GM10248 (cell line): Measurements from ENCODE around the gene EEF2K.

Experiments used
- CTCF ChIA-PET: fragments of 300-600 bp; sonication (Branson Sonifier 250); formaldehyde crosslinking; extraction: SDS; loops from one replicate; lab custom pipeline; 2021; ENCODE audit warnings: antibody characterized with exemption; lab: Yijun Ruan, JAX
- POLR2A ChIA-PET: fragments of 350-650 bp; sonication (Branson Sonifier 250); formaldehyde crosslinking; extraction: SDS; loops from one replicate; lab custom pipeline; 2020; ENCODE audit warnings: antibody characterized with exemption; lab: Yijun Ruan, JAX
- DNase-seq: peaks from one replicate; pipeline ENCODE4 v3.0.0; 2012; ENCODE audit errors: extremely low spot score
- TF ChIP-seq, protein P1 (sequence below): IDR thresholded peaks from 2 replicates; pipeline ENCODE4 v1.5.1; 2012; ENCODE audit warnings: mild to moderate bottlenecking, low read depth; ENCODE audit errors: extremely low read depth, missing control alignments, control extremely low read depth

EEF2K gene

DNA sequence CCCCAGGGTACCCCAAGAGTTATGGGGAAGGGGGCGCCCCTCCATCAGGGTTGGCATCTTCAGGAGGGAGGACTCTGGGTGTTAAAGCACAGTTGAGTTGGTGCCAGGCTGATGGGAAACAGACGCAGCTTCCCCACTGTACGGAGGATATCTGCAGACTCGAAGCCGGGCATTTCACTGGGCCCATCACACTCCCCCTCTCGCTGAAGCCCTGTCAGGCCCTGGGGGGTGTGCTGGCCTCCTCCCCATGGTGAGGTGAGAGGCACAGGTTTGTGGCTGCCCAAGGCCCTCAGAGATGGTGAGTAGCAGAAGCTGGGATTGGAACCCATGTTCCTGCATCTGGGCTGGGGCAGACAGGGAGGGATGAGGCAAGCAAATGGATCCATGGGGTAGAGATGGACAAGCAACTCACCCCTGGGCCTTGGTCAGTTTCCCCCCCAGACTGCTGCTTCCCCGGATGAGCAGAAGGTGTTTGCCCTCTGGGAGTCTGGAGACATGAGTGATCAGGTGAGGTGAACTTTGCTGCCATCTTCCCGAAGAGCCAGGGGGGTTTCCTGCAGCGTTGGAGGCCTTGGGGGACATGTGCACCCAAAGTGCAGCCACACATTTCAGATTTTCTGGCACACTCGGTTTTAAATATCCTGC is 122.1 kb downstream of the EEF2K start:
- ChIA-PET CTCF (interaction anchor here (0.7 to 1.0 kb wide), 2 partner anchors 10 to 18 kb away, joined by 3 to 4 read pairs; no protein-coding TSS in a partner anchor), POLR2A (no interaction called here)
- TF ChIP-seq, protein P1, sequence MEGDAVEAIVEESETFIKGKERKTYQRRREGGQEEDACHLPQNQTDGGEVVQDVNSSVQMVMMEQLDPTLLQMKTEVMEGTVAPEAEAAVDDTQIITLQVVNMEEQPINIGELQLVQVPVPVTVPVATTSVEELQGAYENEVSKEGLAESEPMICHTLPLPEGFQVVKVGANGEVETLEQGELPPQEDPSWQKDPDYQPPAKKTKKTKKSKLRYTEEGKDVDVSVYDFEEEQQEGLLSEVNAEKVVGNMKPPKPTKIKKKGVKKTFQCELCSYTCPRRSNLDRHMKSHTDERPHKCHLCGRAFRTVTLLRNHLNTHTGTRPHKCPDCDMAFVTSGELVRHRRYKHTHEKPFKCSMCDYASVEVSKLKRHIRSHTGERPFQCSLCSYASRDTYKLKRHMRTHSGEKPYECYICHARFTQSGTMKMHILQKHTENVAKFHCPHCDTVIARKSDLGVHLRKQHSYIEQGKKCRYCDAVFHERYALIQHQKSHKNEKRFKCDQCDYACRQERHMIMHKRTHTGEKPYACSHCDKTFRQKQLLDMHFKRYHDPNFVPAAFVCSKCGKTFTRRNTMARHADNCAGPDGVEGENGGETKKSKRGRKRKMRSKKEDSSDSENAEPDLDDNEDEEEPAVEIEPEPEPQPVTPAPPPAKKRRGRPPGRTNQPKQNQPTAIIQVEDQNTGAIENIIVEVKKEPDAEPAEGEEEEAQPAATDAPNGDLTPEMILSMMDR: no peak
- DNase-seq: no peak

DNA sequence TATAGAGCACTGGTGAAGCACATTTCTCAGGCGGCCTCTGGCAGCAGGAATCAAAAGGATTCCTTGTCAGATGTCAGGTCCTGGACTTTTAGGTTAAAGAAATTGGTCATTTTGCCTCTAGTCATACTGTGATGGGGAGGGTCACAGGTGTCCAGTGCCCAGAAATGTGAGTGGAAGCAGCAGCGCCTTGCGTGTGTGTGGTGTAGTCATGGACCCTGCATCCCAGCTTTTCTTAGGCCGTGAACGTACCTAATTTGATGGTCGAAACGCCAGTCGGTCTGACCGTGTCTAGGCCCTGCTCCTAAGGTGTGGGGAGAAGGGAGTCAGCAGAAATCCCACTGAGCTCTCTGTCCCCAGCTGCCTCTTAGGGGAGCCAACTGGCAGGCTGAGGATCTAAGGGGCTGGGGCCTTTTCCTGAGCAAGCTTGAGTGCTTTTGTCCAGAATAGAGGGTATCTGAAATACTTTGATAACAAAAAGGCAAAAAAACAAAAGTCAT is 123.2 kb downstream of the EEF2K start:
- CTCF ChIA-PET: interaction anchor here (0.8 to 2.1 kb wide), 5 partner anchors 8 to 31 kb away, joined by 3 to 9 read pairs (median 4); no protein-coding TSS in a partner anchor
- DNase-seq: no peak
- POLR2A ChIA-PET: interaction anchor here (0.6 kb wide), 1 partner anchor 12 kb away, joined by 8 read pairs; no protein-coding TSS in a partner anchor
- TF ChIP-seq, protein P1: no peak

DNA sequence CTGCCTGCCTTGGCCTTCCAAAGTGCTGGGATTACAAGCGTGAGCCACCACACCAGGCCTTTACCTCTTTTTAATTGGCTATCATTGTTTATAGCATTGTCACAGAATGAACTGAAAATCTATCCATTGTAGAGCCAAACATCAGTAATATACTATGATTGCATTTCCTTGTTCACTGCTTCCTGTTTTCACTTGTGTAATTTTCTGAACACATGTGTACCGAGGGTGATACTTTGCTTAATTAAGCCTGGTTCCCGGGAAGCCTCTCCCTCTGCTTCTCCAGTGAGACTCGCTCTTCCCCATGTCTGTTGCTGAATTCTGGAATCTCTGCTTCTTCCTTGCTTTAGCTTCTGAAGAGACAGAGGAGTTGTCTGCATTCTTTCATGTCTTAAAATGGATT is 124.2 kb downstream of the EEF2K start:
- CTCF ChIA-PET: interaction anchor here (0.8 to 2.1 kb wide), 4 partner anchors 9 to 32 kb away, joined by 3 to 9 read pairs (median 3); no protein-coding TSS in a partner anchor
- TF ChIP-seq, protein P1: no peak
- DNase-seq: no peak
- POLR2A ChIA-PET: no interaction called here

DNA sequence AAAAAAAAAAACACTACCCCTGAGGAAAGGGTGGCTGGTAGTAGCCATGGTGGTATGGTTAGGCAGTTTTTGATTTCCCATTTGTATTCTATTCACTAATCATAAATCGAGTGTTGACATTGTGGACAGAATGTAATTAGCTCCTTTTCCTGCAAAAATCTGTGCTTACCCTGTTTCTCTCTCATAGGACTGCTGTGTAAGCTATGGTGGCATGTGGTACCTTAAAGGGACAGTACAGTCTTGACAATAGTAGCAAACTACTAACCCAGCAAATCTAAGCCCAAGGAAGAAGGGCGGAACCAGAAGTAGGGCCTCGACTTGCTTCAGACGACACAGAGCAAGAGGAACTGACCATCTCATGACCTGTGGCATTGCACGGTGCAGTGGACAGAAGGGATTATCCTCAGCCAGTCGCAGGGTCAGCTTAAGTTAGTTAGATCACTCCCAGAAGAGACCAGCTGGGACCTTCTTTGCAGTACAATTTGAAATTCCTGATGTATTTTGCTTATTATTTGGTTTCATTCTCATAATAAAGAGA is 127.4 kb downstream of the EEF2K start:
- CTCF ChIA-PET: interaction anchor here (1.0 to 2.0 kb wide), 2 partner anchors 13 to 14 kb away, joined by 3 to 7 read pairs; no protein-coding TSS in a partner anchor
- TF ChIP-seq, protein P1: no peak
- POLR2A ChIA-PET: no interaction called here
- no peak for DNase-seq

DNA sequence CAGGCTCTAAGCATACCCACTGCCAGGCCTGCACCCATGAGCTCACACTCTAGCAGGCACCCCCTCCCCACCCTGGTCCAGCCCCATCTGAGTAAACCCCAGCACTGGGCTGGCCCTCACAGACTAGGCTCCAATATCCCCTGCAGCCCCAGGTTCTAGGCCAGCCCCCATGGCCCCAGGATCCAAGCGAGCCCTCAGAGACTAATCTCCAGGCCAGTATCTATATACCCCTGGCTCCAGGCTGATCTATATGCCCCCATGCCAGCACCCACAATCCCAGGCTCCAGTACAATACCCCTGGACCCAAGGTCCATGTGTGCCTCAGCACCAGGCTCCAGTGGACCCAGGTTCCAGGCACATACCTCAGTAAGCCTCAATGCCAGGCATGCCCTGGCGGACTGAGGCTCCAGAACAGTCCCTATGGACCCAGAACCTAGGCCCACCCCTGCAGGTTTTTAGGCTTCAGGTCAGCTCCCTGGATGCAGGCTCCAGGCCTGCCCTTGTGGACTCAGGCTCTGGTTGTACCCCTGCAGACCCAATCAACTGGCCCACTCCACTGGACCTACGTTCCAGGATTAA is 129.7 kb downstream of the EEF2K start:
- ChIA-PET CTCF (interaction anchor here (1.1 to 3.0 kb wide), 2 partner anchors 11 to 15 kb away, joined by 3 to 10 read pairs; no protein-coding TSS in a partner anchor), POLR2A (interaction anchor here (0.7 kb wide), 1 partner anchor 19 kb away, joined by 5 read pairs; no protein-coding TSS in a partner anchor)
- no peak for DNase-seq
- TF ChIP-seq, protein P1: no peak

DNA sequence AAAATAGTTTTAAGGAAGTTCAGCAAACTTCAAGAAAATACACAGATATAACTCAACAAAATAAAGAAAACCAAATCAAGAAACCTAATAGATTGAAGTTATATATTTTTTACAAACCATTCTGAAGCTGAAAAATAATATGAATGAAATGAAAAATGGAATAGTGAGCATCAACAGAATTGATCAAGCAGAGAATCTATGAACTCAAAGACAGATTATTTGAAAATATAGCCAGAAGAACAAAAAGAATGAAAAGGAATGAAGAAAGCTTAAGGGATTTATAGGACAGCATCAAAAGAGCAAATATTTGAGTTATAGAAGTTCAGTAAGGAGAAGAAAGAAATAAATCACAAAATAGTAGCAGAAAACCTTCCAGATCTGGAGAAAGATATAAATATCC is 130.5 kb downstream of the EEF2K start:
- TF ChIP-seq, protein P1: no peak
- ChIA-PET CTCF (interaction anchor here (1.2 to 3.0 kb wide), 4 partner anchors 10 to 37 kb away, joined by 4 to 10 read pairs (median 6); no protein-coding TSS in a partner anchor), POLR2A (no interaction called here)
- DNase-seq: no peak
